ENCODE measurements around the gene CYP1A1.

Gene CYP1A1

GRCh38 chr15:74709892-74710291 lies 15.4 kb downstream of the CYP1A1 start:
- no peak for TF ChIP-seq CTCF (IDR thresholded peaks at IDR 0.05; ENCODE audit: extremely low read depth, missing control alignments)
- DNase-seq (ENCODE audit: low spot score): no peak

GRCh38 chr15:74709011-74709410 lies 16.3 kb downstream of the CYP1A1 start:
- DNase-seq (ENCODE audit: low spot score): no peak
- TF ChIP-seq CTCF (IDR thresholded peaks at IDR 0.05; ENCODE audit: extremely low read depth, missing control alignments): no peak

GRCh38 chr15:74696808-74697207 lies 28.5 kb downstream of the CYP1A1 start:
- no peak for TF ChIP-seq CTCF (IDR thresholded peaks at IDR 0.05; ENCODE audit: extremely low read depth, missing control alignments)
- DNase-seq (ENCODE audit: low spot score): no peak

GRCh38 chr15:74696398-74696729 lies 29.0 kb downstream of the CYP1A1 start:
- DNase-seq (ENCODE audit: low spot score): no peak
- no peak for TF ChIP-seq CTCF (IDR thresholded peaks at IDR 0.05; ENCODE audit: extremely low read depth, missing control alignments)

GRCh38 chr15:74695597-74696397 lies 29.5 kb downstream of the CYP1A1 start, which contains the start of gene EDC3:
EDC3 (minus strand) TSS chr15:74696024; CDS start chr15:74675124, 20,900 bp downstream.
- DNase-seq (ENCODE audit: low spot score): peak; percentile 89

GRCh38 chr15:74692327-74692726 lies 33.0 kb downstream of the CYP1A1 start:
- DNase-seq (ENCODE audit: low spot score): no peak
- TF ChIP-seq CTCF (IDR thresholded peaks at IDR 0.05; ENCODE audit: extremely low read depth, missing control alignments): no peak

More at GRCh38 chr15:74695597-74696397, 29.5 kb downstream of the CYP1A1 start, which contains the start of gene EDC3:
- TF ChIP-seq CTCF (IDR thresholded peaks at IDR 0.05; ENCODE audit: extremely low read depth, missing control alignments): no peak

- no peak for TF ChIP-seq CTCF (IDR thresholded peaks at IDR 0.05; ENCODE audit: extremely low read depth, missing control alignments)
- no peak for DNase-seq (ENCODE audit: low spot score)
Observed at GRCh38 chr15:74683758-74684157, 41.6 kb downstream of the CYP1A1 start.
